HepG2 (cell line): ENCODE measurements around the gene JAK1.

Source experiments
- DNMT1 ChIP-seq: sonication (generic); formaldehyde crosslinking; IDR thresholded peaks from 2 replicates; pipeline ENCODE4 v1.5.1; 2020; ENCODE audit warnings: mild to moderate bottlenecking, missing genetic modification reagents
- GMEB1 ChIP-seq: sonication (generic); formaldehyde crosslinking; IDR thresholded peaks from 2 replicates; pipeline ENCODE4 v1.5.1; 2020; ENCODE audit warnings: missing genetic modification reagents, mild to moderate bottlenecking, borderline replicate concordance
- POGZ ChIP-seq: sonication (generic); formaldehyde crosslinking; IDR thresholded peaks from 2 replicates; pipeline ENCODE4 v1.4.0; 2020; ENCODE audit warnings: mild to moderate bottlenecking, missing genetic modification reagents
- POLR2A ChIP-seq, 2 experiments: IDR thresholded peaks; 2 replicates each; pipeline ENCODE4 v1.6.1; 2011; ENCODE audit warnings: low read depth in 2 of 2, low read length in 2 of 2, mild to moderate bottlenecking in 1 of 2, moderate library complexity in 1 of 2; ENCODE audit not compliant: insufficient read depth in 1 of 2
- TCF7L2 ChIP-seq: IDR thresholded peaks from 2 replicates; pipeline ENCODE4 v1.6.1; 2011; ENCODE audit warnings: mild to moderate bottlenecking, low read depth, low read length, moderate library complexity
- ZNF574 ChIP-seq: sonication (generic); formaldehyde crosslinking; IDR thresholded peaks from 2 replicates; pipeline ENCODE4 v1.4.0; 2020; ENCODE audit warnings: missing genetic modification reagents
- TF ChIP-seq, protein P1 (sequence below): sonication (generic); formaldehyde crosslinking; IDR thresholded peaks from 2 replicates; pipeline ENCODE4 v1.5.0; 2020; ENCODE audit warnings: mild to moderate bottlenecking, missing genetic modification reagents, moderate library complexity
- TF ChIP-seq, protein P2 (sequence below), 2 experiments: fragments of 450-650 bp in 1 of 2; sonication (generic) in 1 of 2; formaldehyde crosslinking in 1 of 2; IDR thresholded peaks; 2 replicates each; pipeline versions ENCODE4 v1.6.1 to v1.8.0; 2016 to 2022; ENCODE audit warnings: antibody characterized with exemption in 1 of 2, mild to moderate bottlenecking in 1 of 2, missing genetic modification reagents in 1 of 2
- TF ChIP-seq, protein P3 (sequence below): sonication (generic); formaldehyde crosslinking; IDR thresholded peaks from 2 replicates; pipeline ENCODE4 v1.4.0; 2020; ENCODE audit warnings: missing genetic modification reagents, borderline replicate concordance

GRCh38 chr1:64895500-64895899, 70.8 kb downstream of the JAK1 start:
- TF ChIP-seq DNMT1 (CRISPR knock-in tag) (no peak), GMEB1 (no peak), TCF7L2 (no peak), POLR2A (IDR thresholded peaks at IDR 0.05; ENCODE audit: insufficient read depth in 1 of 2, low read depth in 2 of 2, low read length in 2 of 2) (no peak), ZNF574 (CRISPR knock-in tag) (no peak), POGZ (CRISPR knock-in tag) (no peak)
- TF ChIP-seq, protein P1, sequence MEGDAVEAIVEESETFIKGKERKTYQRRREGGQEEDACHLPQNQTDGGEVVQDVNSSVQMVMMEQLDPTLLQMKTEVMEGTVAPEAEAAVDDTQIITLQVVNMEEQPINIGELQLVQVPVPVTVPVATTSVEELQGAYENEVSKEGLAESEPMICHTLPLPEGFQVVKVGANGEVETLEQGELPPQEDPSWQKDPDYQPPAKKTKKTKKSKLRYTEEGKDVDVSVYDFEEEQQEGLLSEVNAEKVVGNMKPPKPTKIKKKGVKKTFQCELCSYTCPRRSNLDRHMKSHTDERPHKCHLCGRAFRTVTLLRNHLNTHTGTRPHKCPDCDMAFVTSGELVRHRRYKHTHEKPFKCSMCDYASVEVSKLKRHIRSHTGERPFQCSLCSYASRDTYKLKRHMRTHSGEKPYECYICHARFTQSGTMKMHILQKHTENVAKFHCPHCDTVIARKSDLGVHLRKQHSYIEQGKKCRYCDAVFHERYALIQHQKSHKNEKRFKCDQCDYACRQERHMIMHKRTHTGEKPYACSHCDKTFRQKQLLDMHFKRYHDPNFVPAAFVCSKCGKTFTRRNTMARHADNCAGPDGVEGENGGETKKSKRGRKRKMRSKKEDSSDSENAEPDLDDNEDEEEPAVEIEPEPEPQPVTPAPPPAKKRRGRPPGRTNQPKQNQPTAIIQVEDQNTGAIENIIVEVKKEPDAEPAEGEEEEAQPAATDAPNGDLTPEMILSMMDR (CRISPR knock-in tag) = no peak
- TF ChIP-seq, protein P2, sequence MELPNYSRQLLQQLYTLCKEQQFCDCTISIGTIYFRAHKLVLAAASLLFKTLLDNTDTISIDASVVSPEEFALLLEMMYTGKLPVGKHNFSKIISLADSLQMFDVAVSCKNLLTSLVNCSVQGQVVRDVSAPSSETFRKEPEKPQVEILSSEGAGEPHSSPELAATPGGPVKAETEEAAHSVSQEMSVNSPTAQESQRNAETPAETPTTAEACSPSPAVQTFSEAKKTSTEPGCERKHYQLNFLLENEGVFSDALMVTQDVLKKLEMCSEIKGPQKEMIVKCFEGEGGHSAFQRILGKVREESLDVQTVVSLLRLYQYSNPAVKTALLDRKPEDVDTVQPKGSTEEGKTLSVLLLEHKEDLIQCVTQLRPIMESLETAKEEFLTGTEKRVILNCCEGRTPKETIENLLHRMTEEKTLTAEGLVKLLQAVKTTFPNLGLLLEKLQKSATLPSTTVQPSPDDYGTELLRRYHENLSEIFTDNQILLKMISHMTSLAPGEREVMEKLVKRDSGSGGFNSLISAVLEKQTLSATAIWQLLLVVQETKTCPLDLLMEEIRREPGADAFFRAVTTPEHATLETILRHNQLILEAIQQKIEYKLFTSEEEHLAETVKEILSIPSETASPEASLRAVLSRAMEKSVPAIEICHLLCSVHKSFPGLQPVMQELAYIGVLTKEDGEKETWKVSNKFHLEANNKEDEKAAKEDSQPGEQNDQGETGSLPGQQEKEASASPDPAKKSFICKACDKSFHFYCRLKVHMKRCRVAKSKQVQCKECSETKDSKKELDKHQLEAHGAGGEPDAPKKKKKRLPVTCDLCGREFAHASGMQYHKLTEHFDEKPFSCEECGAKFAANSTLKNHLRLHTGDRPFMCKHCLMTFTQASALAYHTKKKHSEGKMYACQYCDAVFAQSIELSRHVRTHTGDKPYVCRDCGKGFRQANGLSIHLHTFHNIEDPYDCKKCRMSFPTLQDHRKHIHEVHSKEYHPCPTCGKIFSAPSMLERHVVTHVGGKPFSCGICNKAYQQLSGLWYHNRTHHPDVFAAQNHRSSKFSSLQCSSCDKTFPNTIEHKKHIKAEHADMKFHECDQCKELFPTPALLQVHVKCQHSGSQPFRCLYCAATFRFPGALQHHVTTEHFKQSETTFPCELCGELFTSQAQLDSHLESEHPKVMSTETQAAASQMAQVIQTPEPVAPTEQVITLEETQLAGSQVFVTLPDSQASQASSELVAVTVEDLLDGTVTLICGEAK (IDR thresholded peaks at IDR 0.05) = no peak
- TF ChIP-seq, protein P2 (CRISPR knock-in tag; IDR thresholded peaks at IDR 0.05) = no peak
- TF ChIP-seq, protein P3, sequence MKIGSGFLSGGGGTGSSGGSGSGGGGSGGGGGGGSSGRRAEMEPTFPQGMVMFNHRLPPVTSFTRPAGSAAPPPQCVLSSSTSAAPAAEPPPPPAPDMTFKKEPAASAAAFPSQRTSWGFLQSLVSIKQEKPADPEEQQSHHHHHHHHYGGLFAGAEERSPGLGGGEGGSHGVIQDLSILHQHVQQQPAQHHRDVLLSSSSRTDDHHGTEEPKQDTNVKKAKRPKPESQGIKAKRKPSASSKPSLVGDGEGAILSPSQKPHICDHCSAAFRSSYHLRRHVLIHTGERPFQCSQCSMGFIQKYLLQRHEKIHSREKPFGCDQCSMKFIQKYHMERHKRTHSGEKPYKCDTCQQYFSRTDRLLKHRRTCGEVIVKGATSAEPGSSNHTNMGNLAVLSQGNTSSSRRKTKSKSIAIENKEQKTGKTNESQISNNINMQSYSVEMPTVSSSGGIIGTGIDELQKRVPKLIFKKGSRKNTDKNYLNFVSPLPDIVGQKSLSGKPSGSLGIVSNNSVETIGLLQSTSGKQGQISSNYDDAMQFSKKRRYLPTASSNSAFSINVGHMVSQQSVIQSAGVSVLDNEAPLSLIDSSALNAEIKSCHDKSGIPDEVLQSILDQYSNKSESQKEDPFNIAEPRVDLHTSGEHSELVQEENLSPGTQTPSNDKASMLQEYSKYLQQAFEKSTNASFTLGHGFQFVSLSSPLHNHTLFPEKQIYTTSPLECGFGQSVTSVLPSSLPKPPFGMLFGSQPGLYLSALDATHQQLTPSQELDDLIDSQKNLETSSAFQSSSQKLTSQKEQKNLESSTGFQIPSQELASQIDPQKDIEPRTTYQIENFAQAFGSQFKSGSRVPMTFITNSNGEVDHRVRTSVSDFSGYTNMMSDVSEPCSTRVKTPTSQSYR (CRISPR knock-in tag) = no peak
